Globus pallidus (tissue), 1 donor: Measurements from ENCODE around the gene NRG2.
A peak's percentile ranks its signal among the peaks of the same experiment; 100 is the strongest.

ENCODE experiments used
- DNase-seq: peaks from one replicate; pipeline ENCODE4 v3.0.0-alpha.2; 2015; ENCODE audit warnings: low spot score

Gene NRG2

DNA sequence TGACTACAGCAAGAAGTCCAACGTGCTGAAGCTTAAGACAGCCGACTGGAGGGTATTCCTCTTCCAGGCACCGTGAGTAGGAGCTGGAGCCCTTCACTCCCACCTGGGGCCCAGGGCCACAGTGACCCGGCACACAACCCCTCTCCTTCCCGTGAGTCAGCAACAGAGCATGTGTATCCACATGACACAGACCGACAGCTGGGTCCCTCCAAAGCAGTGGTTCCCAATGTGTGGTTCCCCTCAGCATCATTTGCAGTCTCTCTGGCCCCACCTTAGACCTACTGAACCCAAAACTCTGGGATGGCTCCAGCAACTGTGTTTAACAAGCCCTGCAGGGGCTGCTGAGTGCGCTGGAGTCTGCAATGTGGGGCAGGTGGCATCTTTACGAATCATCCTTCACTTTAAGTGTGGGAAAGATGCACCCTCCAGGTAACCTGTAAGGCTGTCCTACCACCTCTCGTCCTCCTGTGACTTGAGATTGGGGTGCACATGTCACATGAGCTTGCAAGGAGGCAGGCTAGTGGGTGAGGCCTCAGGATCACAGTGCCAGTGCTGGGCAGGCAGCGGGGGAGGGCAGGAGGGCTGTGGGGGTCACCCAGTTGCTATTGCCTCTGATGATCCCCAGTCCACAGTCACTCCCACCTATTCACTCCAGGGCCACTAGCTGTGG lies 205.3 kb downstream of the NRG2 start:
- no peak for DNase-seq

DNA sequence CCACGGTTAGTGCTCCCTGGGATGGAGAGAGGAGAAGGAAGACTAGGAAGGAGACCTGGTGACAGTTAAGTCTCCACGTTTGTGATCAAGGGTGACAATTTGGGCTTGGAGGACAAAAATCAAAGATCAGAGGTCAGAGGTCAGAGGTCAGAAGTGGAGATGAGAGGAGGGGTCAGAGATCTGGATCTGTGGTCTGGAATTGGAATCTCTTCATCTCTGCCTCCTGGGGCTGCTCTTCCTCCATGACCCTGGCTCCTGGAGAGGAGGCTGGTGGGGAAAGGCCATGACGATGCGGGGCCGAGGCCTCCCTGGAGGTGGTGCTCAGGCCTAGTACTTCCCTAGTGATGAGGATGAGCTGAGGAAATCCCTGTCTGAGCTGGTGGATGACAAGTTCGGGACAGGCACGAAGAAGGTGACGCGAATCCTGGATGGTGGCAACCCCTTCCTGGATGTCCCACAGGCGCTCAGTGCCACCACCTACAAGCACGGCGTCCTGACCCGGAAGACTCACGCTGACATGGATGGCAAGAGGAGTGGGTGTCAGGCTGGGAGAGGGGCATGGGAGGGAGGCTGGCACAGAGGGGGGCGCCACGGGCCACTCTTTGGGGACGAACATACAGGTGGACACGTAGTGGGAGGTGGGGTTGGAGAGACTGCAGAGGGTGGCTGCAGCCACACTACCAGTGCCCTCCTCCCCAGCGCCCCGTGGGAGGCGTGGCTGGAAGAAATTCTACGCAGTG lies 206.5 kb downstream of the NRG2 start:
- no peak for DNase-seq

DNA sequence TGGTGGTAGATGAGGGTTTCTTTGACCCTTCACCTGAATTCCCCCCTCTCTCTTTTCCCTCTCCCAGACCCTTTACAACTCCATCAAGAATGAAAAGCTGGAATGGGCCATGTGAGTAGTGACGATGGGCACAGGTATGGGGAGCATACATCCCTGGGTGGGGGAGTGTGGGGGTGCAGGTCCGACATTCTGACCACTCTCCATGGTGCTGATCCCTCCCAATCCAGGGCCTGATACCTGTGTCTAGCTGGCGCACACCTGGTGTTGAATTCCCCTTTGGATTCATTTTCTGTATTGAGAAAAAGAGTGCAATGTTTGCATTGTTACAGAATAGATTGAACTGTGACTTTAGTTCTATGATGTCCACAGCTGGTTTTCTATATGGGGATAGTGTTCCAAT lies 207.4 kb downstream of the NRG2 start:
- no peak for DNase-seq

DNA sequence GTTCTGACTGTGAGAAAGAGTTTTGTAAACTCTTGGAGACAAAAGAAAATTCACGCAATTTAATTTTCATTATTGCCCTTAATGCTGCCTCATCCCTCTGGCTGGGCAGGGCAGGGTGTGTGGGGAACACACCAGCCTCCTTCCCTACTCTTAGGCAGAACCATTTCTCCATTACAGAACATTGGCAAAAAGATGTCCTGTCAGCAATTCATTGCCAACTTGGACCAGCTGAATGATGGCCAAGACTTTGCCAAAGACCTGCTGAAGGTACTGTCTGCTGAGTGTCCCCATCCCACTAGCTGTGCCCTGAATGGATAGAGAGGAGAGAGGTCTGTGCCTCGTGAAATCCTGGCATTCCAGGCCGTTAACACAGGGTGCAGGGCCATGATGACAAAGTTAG lies 209.6 kb downstream of the NRG2 start:
- no peak for DNase-seq

DNA sequence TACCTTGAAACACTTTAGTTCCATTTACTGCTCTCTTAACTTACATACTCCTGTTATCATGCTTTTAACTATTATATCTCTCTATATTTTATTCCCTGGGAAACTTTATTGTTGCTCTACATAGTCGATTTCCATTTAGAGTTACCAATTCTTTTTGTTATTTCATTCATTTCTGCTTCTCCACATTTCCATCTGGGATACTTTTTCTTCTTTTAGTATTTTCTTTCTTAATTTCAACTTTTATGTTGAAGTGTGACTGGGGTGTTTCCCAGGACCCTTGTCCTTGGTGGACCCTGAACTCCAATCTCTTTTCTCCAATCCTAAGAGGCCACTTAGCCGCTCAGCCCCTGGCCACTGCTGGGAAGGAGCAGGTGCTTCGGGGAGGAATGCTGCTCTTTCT lies 211.5 kb downstream of the NRG2 start:
- DNase-seq, result no peak

DNA sequence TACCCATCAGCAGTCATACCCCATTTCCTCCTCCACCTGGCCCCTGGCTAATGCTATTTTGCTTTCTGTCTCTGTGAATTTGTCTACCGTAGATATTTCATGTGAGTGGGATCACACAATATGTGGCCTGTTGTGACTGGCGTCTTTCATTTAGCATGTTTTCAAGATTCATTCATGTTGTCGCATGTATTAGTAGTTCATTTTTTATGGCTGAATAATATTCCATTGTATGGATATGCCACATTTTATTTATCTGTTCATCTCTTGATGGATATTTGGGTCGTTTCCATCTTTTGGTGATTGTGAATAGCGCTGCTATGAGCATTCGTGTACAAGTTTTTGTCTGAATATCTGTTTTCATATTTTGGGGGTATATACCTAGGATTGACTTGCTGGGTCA lies 213.6 kb downstream of the NRG2 start:
- no peak for DNase-seq

DNA sequence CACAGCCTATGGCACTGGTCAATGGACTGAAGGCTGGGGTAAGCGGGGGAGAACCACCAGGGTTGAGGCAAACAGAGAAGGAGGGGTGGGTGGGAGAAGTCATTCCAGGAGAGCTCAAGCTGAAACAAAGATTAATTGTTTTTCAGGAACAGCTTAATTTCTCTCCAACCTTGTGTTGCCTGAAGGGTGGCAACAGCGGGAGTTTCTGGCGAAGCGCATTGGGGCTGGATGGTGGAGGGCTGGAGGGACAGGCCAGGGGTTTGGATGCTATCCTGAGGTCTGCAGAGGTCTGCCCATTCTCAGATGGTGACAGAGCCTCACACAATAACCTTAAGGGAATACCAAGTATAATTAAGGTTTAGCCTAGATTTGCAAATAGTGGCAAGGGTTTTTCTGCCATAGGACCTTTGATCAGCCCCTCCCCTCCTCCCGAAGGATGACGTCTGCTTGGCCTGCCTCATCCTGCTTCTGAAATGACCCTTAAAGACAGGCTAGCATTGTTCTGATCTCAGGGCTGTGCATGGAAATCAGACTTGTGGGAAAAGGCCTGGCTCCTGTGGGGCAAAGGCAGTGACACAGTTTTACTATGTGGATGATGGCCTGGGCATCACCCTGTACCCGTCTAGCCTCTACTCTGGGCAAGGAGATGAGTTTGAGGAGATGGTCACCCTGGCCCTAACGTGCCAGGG lies 214.7 kb downstream of the NRG2 start:
- DNase-seq, result peak; percentile 93

DNA sequence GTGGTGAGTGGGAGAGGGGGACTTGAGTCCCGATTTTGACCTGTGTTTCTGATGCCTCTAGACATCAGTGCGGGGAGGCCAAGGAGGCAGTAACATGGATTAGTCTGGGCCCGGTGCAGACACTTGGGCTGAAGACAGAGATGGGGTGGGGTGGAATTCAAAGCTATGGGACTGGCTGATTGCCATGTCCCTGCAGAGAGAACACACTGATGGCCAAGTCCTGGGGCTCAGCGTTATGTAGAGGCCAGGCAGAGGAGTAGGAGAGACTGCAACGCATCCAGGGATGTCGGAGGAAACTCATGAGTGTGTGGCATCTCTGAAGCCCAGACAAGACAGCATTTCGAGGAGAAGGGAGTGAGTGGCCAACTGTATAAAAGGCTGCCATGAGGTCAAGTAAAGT lies 217.4 kb downstream of the NRG2 start:
- no peak for DNase-seq

DNA sequence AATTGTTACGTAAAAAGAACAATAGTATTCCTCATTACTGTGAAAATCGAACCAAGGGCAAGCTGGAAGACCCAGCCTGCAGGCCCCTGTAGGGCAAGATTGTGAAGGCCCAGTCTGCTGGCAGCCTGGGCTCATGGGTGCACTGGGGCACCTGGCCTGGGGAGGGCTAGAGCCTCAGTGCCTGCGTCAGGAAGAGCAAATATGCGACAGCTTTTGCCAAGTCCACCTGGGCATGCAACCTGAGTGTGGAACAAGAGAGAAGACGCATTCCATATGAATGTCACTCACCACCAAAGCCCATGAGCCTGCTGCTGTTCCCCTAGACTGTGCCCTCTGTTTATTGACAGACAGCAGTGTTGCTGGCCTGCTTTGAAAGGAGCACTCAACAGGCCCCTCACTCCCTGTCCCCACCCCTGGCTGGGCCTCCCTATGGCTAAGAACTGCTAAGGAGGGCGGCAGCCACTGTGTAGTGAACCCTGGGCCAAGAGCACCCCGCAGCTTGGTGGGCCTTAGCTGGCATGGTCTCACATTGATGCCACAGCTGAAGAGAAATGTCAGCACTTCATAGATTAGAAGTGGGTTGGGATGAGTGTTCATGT lies 219.2 kb downstream of the NRG2 start:
- no peak for DNase-seq

DNA sequence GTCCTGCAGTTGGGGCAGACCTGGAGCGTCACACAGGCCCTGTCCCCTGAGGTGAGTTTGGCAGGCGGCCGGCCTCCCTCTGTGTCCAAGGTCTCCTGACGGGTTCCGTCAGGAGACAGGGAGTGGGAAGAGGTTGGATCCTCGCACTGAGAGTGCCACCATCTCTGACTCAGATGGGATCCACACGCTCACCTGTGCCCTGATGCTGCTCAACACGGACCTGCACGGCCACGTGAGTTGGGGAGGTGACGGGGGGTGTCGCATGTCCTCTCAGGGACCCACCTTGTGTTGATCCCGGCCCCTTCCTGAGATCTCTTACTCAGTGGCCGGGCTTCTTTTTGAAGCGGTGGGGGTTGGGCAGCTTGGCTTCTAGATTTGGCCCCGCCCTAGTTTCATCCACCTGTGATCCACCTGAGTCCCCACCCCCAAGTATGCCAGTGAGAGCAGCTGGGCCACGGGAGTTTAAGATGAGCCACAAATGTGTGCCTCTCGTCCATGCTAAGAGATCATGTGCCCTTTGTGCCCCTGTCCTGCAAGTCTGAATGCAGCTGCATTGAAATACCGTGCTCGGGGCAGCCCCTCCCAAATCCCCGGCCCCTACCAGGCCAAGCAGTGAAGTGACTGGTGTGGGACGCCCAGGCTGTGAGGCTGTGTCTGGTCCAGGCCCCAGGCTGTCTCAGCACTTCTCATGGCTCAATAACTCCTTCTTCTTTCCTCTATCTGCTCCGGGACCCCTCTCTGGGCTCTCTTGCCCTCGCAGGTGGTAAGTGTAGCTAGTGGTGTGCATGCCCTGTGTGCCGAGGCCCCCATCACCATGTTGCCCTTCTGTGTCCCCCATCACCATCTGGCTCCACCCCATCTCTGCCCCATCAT lies 220.3 kb downstream of the NRG2 start:
- no peak for DNase-seq

DNA sequence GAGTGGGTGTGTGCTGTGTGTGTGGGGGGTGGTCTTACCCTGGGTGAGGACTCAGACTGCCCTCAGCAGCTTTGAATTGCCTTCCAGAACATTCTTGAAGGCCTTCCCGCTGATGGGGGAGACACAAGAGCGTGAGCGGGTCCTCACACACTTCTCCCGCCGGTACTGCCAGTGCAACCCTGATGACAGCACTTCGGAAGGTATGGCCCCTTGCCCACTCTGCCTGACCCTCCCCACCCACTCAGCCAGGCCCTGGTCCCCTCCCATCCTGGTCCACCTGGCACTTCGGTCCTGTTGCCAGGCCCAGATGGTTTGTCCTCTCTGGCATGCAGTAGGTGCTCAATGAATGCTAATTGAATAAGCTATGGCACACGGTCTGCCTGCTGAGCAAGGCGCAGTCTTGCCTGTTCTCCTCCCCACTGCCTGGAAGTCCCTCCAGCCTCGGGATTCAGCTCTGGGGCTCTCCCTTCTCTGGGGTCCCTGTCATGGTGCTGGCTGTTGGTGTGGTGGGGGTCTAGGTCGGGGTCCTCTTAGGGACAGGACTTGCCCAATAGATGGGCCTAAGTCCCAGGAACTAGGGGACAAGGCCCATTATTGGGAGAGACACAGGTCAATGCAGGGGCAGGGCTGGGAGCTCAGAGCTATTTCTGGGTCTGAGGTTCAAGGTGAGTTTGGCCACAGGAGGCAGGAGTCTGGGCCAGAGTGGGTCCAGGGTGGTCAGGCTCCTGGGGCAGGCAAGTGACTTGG lies 221.1 kb downstream of the NRG2 start:
- no peak for DNase-seq

DNA sequence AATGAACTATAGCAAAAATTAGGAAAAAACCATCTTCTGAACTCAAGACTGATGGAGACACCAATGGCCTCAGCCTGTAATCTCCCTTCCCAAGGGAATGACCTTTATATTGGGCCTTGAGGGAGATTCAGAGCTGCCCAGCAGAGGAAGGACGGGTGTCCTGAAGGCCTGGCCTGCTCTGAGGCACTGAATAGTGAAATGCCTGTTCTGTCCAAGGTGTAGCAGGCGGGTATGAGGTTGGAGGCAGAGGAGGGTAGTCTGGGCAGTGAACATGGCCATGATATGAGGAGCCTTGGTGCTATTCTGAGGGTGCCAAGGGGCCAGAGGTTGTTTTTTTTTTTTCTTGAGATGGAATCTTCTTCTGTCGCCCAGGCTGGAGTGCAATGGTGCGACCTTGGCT lies 222.5 kb downstream of the NRG2 start:
- DNase-seq, result no peak

DNA sequence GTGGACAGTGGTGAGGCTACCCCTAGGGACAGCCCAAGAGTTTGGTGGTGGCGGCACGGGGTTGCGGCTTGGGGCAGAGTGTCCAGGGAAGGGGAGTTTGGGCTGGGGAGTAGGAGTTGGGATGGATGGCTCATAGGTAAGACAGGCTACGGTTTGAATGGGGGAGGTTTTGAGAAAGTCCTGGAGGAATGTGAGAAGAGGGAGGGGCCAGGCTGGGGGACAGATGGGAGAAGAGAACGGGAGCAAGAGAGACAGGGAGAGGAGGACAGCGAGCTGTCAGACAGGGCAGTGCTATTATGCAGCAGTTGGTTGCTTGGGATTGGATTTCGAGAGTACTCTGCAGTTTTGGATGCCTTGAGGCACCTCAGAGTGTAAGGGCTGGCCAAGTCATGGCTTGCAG lies 223.0 kb downstream of the NRG2 start:
- DNase-seq, result no peak

DNA sequence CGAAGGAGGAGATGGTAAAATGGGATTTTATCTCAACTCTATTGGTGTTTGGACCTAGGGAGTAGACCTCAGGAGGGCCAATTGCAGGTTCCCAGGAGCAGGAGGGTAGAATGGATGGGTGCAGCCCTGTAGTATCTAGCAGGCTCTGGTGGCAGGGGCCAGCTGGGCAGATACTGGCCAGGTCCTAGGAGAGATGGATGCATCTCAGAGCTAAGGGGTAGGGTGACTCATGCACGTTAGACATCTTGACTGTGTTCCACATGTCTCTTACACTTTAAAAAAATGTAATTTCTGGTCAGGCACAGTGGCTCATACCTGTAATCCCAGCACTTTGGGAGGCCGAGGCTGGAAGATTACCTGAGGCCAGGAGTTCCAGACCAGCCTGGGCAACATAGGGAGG lies 225.1 kb downstream of the NRG2 start:
- no peak for DNase-seq

DNA sequence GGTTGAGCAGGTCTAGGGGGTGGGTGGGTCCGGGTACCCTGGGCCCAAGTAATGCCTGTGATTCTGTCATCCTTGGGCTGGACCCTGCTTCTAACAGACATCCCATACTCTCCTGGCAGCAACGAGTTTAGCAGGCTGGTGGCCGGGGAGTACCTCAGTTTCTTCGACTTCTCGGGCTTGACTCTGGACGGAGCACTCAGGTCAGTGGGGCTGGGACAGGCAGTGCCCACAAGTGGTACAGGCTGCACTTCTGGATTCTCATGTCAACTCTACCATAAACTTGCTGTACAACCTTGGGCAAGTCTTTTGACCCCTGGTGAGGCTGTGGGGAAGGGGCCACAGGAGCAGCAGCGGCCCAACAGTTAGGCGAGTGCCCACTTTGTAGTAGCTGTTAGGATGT lies 225.7 kb downstream of the NRG2 start:
- no peak for DNase-seq

DNA sequence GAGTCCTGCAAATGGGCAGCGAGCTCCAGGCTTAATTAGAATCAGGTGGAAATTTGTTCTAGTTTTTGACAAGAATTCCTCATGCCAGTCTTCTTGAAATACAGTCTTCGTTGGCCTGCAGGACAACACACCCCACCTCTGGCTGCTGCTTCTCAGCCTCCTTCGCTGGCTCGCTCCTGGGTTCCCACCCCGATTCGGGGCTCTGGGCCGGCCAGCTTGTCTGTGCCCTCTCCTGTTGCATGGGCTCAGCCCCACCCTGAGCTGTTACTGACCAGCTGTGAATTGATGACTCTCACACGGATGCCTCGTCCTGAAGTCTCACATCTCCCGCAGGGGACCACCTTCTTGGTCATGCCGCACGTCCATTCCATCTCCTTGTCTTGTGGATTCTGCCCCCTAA lies 226.5 kb downstream of the NRG2 start:
- DNase-seq, result no peak

DNA sequence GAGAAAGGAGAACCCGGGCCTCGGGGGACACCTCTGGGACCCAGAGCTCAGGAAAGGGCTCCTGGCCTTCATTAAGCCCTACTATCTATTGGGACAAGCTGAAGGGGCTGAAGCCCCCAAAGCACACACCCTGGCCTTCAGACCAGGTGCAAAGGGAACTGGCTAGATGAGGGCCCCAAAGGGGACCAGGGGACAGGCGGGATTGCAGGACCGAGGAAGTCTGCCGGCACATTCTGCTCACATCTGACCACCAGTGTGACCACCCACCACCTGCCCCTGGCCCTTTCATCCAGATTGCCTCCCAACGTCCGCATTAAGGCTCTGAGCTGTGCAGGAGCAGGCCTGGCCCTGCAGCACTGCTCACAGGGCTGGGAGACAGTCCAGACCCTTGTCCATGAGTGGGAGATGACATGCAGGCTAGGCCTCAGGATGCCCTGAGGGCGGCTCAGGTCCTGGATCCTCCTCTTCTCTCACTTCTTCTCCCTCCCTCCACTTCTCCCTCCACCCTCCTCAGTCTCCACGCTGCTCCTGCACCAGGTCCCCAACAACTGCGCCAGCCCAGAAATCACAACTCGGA lies 228.3 kb downstream of the NRG2 start:
- DNase-seq, result no peak

DNA sequence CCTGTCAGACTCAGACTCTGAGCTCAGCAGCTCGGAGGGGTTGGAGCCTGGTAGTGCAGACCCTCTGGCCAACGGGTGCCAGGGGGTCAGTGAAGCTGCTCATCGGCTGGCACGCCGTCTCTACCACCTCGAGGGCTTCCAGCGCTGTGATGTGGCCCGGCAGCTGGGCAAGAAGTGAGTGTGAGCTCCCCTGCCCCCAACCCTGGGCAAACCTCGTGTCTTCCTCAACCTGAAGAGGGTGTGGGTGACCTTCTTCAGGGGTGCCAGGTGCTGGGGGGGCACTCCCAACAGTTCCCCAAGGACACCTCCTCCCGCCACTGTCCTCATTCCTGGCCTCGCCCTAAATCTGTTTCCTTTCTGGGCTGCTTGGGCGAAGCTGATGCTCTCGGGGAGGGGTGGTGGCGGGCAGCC lies 228.9 kb downstream of the NRG2 start:
- DNase-seq, result no peak

DNA sequence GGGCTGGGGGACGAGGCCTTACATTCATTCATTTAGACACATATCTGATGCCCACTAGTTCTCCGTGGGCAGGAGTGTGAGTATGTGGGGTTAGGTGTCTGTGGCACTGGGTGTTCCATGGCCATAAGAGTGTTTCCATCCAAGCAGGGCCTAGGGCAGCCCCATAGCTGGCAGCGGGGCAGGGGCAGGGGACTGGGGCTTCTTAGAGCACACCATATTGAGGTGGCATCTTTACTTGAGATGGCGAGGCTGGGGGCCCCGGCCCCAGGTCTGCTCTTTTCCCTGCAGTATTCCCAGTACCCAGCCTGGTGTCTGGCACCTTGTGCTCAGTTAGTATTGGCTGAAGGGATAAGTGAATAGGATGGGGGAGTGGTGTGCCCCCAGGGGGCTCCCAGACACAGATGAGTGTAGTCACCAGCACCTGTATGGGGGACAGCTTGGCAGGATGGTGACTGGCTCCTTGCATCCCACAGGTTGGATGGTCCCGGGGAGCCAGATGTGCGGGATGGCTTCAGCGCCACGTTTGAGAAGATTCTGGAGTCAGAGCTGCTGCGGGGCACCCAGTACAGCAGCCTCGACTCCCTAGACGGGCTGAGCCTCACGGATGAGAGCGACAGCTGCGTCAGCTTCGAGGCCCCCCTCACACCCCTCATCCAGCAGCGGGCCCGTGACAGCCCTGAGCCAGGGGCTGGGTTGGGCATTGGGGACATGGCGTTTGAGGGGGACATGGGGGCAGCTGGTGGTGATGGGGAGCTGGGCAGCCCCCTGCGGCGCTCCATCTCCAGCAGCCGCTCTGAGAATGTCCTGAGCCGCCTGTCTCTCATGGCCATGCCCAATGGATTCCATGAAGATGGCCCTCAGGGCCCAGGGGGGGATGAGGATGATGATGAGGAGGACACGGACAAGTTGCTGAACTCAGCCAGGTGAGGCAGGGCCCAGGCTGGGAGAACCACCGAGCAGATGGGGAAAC lies 230.0 kb downstream of the NRG2 start:
- DNase-seq, result no peak

DNA sequence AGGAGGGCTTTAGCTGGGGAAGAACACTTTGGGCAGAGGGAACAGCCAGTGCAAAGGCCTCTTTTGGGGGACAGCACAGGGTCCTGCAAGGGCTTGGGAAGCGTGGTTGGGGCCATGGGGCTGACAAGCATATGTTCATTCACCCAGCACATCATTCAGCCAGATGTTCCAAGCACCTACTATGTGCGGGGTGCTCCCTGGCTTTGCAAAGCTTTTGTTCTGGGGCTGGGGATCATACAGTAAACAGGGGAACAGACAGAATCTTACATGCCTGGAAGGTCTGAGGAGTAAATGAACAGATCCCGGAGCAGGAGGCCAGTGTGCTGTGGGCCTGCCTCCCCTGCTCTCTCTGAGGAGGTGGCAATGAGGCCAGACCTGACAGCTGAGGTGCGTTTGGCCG lies 230.8 kb downstream of the NRG2 start:
- DNase-seq, result no peak
